HepG2 (cell line): ENCODE measurements around the gene KRTAP9-2.

Experiments used
- EEA1 ChIP-seq: sonication (generic); formaldehyde crosslinking; IDR thresholded peaks from 2 replicates; pipeline ENCODE4 v1.5.1; 2020; ENCODE audit warnings: mild to moderate bottlenecking, missing genetic modification reagents, borderline replicate concordance
- ETV6 ChIP-seq: sonication (generic); formaldehyde crosslinking; conservative IDR thresholded peaks from 2 replicates; pipeline ENCODE4 v1.4.0; 2020; ENCODE audit warnings: missing genetic modification reagents
- GTF2F1 ChIP-seq: fragments of 150-350 bp; IDR thresholded peaks from 2 replicates; pipeline ENCODE4 v1.6.1; 2014; ENCODE audit warnings: low read length
- HCFC1 ChIP-seq: fragments of 150-350 bp; IDR thresholded peaks from 2 replicates; pipeline ENCODE4 v1.6.1; 2014; ENCODE audit warnings: low read depth, low read length
- POLR2A ChIP-seq, 2 experiments: IDR thresholded peaks; 2 replicates each; pipeline ENCODE4 v1.6.1; 2011; ENCODE audit warnings: low read depth in 2 of 2, low read length in 2 of 2, mild to moderate bottlenecking in 1 of 2, moderate library complexity in 1 of 2; ENCODE audit not compliant: insufficient read depth in 1 of 2
- SSRP1 ChIP-seq: IDR thresholded peaks from 2 replicates; pipeline ENCODE4 v1.6.1; 2016; ENCODE audit warnings: control low read depth
- TP53 ChIP-seq: sonication (generic); formaldehyde crosslinking; conservative IDR thresholded peaks from 2 replicates; pipeline ENCODE4 v1.4.0; 2020; ENCODE audit warnings: missing genetic modification reagents
- ZNF136 ChIP-seq: sonication (generic); formaldehyde crosslinking; IDR thresholded peaks from 2 replicates; pipeline ENCODE4 v1.8.1; 2022; ENCODE audit warnings: low read depth, mild to moderate bottlenecking, moderate library complexity, missing genetic modification reagents
- ZNF7 ChIP-seq: IDR thresholded peaks from 2 replicates; pipeline ENCODE4 v1.6.1; 2016; ENCODE audit warnings: missing biosample characterization, missing genetic modification reagents
- TF ChIP-seq, protein P1 (sequence below): sonication (generic); formaldehyde crosslinking; IDR thresholded peaks from 2 replicates; pipeline ENCODE4 v1.5.0; 2020; ENCODE audit warnings: mild to moderate bottlenecking, missing genetic modification reagents, moderate library complexity
- TF ChIP-seq, protein P2 (sequence below): sonication (generic); formaldehyde crosslinking; IDR thresholded peaks from 2 replicates; pipeline ENCODE4 v1.4.0; 2020; ENCODE audit warnings: missing genetic modification reagents
- TF ChIP-seq, protein P3 (sequence below): fragments of 450-650 bp; IDR thresholded peaks from 2 replicates; pipeline ENCODE4 v1.6.1; 2017
- TF ChIP-seq, protein P4 (sequence below): sonication (generic); formaldehyde crosslinking; IDR thresholded peaks from 2 replicates; pipeline ENCODE4 v1.8.1; 2023; ENCODE audit warnings: missing genetic modification reagents, inconsistent platforms, borderline replicate concordance

DNA sequence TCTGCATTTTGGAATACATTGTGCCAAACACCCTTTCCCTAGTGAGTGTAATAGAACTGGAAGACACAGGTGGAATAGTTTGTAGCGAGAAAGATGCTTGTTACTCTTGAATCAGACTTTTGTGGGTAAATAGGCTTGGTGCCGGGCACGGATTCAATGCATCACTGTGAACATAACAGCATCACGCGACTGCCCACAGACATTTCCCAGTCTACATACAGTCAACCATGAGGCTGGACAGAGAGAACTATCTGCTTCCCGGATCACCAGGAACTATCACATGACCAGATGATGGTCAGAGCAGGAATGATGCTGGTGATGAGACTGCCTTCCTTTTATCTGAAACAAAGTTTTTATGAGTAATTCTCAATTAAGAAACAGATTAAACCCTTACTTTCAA lies 397 bp upstream of the KRTAP9-2 start:
- TF ChIP-seq, protein P1, sequence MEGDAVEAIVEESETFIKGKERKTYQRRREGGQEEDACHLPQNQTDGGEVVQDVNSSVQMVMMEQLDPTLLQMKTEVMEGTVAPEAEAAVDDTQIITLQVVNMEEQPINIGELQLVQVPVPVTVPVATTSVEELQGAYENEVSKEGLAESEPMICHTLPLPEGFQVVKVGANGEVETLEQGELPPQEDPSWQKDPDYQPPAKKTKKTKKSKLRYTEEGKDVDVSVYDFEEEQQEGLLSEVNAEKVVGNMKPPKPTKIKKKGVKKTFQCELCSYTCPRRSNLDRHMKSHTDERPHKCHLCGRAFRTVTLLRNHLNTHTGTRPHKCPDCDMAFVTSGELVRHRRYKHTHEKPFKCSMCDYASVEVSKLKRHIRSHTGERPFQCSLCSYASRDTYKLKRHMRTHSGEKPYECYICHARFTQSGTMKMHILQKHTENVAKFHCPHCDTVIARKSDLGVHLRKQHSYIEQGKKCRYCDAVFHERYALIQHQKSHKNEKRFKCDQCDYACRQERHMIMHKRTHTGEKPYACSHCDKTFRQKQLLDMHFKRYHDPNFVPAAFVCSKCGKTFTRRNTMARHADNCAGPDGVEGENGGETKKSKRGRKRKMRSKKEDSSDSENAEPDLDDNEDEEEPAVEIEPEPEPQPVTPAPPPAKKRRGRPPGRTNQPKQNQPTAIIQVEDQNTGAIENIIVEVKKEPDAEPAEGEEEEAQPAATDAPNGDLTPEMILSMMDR (CRISPR knock-in tag), result no peak
- TF ChIP-seq, protein P2, sequence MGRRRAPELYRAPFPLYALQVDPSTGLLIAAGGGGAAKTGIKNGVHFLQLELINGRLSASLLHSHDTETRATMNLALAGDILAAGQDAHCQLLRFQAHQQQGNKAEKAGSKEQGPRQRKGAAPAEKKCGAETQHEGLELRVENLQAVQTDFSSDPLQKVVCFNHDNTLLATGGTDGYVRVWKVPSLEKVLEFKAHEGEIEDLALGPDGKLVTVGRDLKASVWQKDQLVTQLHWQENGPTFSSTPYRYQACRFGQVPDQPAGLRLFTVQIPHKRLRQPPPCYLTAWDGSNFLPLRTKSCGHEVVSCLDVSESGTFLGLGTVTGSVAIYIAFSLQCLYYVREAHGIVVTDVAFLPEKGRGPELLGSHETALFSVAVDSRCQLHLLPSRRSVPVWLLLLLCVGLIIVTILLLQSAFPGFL, result no peak
- TF ChIP-seq, protein P3, sequence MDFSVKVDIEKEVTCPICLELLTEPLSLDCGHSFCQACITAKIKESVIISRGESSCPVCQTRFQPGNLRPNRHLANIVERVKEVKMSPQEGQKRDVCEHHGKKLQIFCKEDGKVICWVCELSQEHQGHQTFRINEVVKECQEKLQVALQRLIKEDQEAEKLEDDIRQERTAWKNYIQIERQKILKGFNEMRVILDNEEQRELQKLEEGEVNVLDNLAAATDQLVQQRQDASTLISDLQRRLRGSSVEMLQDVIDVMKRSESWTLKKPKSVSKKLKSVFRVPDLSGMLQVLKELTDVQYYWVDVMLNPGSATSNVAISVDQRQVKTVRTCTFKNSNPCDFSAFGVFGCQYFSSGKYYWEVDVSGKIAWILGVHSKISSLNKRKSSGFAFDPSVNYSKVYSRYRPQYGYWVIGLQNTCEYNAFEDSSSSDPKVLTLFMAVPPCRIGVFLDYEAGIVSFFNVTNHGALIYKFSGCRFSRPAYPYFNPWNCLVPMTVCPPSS, result no peak
- TF ChIP-seq ZNF7 (CRISPR knock-in tag) (no peak), HCFC1 (no peak), TP53 (no peak), EEA1 (CRISPR knock-in tag) (no peak), ETV6 (CRISPR knock-in tag) (no peak), POLR2A (IDR thresholded peaks at IDR 0.05; ENCODE audit: insufficient read depth in 1 of 2, low read depth in 2 of 2, low read length in 2 of 2) (no peak), ZNF136 (CRISPR knock-in tag) (no peak), SSRP1 (CRISPR knock-in tag) (no peak), GTF2F1 (no peak)
- TF ChIP-seq, protein P4, sequence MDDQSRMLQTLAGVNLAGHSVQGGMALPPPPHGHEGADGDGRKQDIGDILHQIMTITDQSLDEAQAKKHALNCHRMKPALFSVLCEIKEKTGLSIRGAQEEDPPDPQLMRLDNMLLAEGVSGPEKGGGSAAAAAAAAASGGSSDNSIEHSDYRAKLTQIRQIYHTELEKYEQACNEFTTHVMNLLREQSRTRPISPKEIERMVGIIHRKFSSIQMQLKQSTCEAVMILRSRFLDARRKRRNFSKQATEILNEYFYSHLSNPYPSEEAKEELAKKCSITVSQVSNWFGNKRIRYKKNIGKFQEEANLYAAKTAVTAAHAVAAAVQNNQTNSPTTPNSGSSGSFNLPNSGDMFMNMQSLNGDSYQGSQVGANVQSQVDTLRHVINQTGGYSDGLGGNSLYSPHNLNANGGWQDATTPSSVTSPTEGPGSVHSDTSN, result no peak
